ENCODE results near the gene CCDC92.

Gene CCDC92

DNA sequence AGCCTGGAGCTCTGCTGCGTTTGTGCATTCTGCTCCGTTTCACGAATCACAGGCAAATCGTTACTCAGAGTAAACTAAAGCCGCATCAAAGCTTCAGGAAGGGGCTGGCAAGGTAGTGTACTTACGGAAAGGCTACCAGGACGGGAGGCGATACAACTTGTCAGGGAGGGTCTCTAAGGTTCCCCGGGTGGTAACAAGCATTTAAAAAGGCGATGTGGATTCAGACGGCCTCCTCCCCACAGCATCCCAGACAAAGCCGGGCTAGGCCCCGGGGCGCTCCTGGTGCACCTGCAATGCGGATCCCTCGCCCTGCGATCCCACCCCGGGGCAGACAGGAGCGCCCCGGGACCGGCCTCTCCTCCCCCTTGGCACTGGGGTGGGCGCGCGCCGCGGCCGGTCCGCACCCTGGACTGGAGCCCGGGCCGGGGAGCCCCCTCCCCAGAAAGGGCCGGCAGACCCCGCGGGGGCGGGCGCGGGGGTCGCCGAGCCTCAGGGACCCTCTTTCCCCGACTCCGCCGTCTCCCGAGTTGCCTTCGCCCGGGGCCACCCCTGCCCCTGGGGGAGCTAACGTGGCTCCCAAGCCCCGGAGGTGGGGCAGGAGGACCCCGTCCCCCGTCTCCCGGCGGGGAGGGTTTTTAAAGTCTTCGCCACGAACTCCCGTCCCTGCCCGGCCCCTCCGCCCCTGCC lies 718 bp downstream of the CCDC92 start:
- DNase-seq: peak; percentile 17 to 21

DNA sequence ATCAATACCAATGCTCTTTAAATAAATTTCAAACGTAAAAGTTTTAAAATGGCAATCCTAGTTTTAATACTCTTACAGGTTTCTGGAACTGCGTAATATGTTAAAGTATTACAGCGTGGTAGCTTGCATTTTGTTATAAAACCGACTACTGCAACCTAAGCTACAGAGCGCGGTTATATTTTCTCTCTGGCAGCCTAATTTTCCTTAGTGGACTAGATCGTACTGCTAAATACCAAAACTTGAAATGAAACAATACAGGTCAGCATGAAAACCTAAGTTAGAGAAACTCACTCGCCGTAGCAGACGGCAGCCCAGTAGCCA lies 1.2 kb downstream of the CCDC92 start:
- DNase-seq: no peak

- no peak for DNase-seq
Observed at GRCh38 chr12:123967121-123967586, 5.5 kb downstream of the CCDC92 start.

DNA sequence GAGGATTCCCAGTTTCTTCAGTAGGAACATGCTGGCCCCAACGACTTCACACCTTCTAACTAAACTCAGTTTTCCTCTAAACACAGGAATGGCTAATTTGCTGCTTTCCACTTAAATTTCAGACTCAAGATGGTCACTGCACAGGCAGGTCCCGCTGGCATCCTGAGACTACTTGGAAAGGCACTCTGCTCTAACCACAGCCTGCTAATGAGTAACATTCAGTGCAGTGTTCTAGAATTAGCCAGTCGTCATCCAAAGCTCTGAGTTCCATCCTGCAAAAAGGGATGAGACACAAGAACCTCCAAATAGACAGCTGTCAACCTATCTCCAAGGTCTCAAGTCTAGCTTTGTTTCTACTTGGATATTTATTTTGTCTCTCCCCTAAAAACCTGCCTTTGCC lies 6.0 kb downstream of the CCDC92 start:
- DNase-seq: no peak

- DNase-seq: no peak
Observed at GRCh38 chr12:123965382-123965781, 7.2 kb downstream of the CCDC92 start.

DNA sequence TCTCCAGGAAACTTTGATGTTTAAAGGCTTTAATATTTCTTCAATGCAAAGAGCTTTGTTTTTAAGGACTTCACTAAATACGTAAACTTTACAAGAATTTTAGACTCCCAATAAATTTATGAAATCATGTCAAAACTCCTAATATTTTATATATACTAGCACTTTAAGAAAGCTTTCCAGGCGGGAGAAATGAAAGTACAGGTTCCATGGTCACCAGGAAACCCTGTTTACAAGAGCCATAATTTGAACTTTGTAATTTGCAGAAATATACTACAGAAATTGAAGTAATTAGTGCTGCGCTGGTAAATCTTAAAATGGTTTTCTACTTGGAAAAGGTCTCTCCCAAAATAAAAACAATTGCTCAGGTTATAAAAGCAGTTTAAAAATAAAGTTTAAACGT lies 8.8 kb downstream of the CCDC92 start:
- DNase-seq: no peak

- no peak for DNase-seq
Observed at GRCh38 chr12:123962513-123962912, 10.1 kb downstream of the CCDC92 start.

DNA sequence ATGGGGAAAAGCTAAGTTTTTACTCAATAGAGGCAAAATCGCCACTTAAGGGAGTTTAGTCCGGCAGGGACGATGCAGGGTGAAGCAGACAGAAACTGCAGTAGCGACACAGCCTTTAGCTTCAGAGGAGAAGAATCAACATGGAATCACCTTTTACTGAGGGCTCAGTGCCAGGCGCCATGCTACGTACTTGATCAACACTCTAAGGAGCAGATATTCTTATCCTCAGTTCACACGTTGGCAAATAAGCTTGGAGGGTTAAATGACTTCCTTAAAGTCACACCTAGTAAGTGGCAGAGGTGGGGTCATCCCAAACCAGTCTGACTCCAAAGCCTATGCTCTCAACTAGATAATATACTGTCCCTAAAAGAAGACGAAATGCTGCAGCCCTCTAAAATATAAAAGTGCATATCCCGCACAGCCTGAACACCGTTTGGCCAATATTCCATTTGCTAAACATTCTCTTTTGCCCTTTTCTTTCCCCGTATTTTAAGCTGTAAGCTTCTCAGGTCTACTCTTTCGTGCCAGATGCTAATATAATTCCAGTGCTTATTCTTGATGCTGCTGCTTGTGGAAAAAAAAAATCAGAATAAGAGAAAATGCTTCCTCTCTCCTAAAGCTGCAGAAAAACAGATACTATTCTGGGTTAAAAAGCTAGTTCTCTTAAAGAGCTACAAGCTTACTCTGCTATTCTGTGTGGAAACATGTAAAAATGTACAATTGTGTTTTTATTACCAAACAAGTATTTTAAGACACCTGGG lies 10.9 kb downstream of the CCDC92 start:
- DNase-seq: no peak

DNA sequence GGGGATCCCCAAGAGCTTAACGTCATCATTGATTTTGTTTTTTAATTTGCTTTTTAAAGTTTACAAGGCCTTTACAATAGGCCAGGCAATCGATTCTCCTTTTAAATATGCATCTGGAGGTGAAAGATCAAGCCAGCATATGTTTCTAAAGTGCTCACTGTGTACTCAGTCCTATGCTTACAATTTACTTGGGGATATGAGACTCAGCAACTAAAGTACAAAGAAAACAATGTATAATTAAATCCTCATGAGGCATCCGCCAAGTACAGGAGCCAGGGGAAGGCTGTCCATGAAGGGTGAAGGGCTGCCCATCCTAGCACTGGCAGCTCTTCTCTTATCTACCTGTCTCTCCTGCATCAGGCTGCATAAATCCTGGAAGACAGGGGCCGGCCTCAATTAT lies 11.8 kb downstream of the CCDC92 start:
- DNase-seq: no peak

GRCh38 chr12:123960029-123960735 lies 12.4 kb downstream of the CCDC92 start:
- no peak for DNase-seq

DNA sequence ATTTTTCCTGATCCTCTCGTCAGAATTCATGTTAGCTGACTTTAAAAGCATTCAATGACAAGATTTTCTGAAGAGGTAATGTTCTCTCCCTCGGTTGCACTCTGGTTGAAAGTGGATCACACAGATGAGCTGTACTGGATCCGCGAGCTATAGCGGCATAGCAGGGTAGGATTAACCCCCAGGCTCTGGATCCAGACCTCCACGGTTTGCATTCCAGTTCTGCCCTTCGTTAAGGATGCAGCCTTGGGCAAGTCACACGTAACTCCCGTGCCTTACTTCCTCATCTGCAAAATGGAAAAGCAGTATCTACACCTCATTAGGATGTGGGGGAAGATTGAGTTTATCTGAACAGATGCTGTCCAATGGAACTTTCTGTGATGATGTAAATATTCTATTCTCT lies 13.8 kb downstream of the CCDC92 start:
- DNase-seq: no peak

GRCh38 chr12:123958462-123958861 lies 14.2 kb downstream of the CCDC92 start:
- DNase-seq: no peak

GRCh38 chr12:123957196-123957595 lies 15.4 kb downstream of the CCDC92 start:
- DNase-seq: no peak

GRCh38 chr12:123956249-123956648 lies 16.4 kb downstream of the CCDC92 start:
- no peak for DNase-seq

- no peak for DNase-seq
Observed at GRCh38 chr12:123954647-123955350, 17.8 kb downstream of the CCDC92 start.

- DNase-seq: no peak
Observed at GRCh38 chr12:123952037-123952436, 20.6 kb downstream of the CCDC92 start.

GRCh38 chr12:123951467-123951866 lies 21.2 kb downstream of the CCDC92 start:
- no peak for DNase-seq

DNA sequence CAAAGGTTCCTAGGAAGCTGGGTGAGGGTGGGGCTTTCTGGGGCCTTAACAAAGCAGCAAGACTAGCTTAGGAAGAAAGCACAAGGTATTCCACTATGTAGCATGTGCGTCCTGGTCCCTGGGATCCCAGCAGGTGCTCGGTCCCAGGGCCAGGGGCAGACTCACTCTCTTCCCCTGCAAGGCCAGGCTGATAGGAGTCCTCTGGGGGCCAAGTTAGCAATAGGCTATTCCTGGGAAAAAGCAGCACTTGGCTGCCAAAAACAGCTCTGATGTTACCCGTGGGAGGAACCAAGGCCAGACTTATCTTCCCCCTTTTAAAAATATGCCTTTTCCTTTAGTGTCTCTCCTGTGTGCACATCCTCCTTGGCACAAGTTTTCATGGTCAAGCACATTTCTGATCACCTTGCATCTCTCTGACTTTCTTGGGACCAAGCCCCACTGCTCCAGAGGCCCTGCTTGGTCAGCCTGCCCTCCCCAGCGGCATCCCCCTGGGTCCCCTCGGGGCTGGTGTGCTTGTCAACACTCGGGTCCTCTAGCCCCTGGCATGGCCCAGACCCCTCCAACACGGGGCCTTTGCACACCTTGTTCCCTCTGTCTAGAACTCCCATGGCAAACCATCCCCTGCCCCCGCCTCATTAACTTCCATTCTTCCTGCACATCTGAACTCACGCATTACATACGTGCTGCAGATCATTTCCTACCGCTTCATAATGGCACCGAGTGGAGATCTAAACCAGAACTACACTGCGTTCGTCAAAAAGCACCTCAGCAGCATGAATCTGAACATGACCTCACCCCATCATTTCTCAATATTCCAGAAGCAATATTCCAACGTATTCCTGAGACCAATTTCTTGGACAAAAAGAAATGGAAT lies 21.9 kb downstream of the CCDC92 start:
- no peak for DNase-seq

- DNase-seq: no peak
Observed at GRCh38 chr12:123949770-123950165, 22.9 kb downstream of the CCDC92 start.

DNA sequence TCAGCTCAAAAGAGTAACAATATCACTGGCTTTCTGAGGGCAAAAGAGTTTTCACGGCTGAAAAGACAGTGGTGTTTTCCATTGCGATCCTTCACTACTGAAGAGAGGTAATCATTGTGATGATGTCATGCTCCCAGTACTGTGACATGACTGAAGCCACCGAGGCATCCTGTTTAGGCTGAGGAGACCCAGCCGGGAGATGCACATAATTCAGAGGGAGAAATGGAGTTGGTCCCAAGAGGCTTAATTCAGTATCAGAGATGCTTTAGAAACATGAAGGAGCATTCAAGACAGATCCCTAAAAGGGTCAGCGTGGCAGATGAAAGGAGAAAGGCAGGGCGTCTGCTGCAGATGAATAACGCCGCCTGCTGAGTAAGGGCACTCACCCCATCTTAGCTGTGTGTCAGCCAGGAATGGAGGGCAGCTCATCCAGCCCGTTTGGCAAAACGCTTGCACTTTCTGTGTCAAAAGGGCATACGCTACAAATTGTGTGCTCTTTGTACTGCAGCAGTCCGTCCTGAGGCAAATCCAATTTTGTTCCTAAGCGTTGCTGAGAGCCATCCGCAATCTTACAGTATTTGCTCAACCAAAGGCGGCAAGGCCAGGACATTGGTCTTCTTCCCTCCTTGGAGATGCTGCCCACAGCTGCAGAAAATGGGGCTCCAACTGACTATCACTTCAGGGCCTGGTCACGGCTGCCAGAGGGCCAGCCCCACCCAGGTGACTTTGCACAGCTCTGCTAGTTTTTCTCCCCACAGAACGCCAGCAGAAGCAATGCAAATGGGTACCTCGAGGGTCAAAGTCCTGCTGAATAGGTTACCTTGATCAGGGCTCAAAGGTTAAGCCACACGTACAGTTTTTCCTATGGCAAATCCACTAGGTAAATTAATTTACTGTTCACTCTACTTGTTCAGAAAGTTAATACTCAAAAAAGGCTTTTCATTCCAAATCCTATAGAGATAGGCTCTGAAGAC lies 23.5 kb downstream of the CCDC92 start:
- DNase-seq: no peak

DNA sequence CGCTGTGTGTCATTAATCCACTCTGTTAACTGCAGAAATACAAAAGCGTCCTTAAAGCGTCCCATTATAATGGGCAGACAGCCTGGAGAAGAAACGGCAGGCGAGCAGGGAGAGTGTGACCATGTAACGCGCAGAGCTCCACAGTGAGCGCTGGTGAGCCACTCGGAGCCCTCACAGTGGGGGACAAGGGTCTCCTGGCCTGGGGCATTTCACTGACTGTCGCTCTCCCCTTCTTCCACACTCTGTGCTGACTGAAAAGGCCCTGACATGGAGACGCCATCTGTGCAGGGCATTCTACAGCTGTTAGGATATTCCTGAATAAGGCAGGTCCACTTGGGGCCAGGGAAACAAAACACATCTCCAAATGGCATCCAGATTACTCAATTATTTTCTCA lies 24.2 kb downstream of the CCDC92 start:
- DNase-seq: no peak
